GM12878 (cell line): Measurements from ENCODE around the gene MR1. TPM values are rescaled to one million over a fixed set of nuclear protein-coding genes. Genes with fewer than 3 reads are reported as not detected.

Experiments used
- BRCA1 ChIP-seq: IDR thresholded peaks from 2 replicates; pipeline ENCODE4 v1.6.1; 2011; ENCODE audit warnings: low read depth, low read length, improper control_type of control experiment
- ELK1 ChIP-seq: IDR thresholded peaks from 2 replicates; pipeline ENCODE4 v1.6.1; 2012; ENCODE audit warnings: low read depth, low read length, improper control_type of control experiment
- GATAD2B ChIP-seq: fragments of 450-650 bp; conservative IDR thresholded peaks from 2 replicates; pipeline ENCODE4 v1.6.1; 2017; ENCODE audit warnings: low read depth, mild to moderate bottlenecking, moderate library complexity
- HDAC2 ChIP-seq: fragments of 200-600 bp; sonication (generic); IDR thresholded peaks from 2 replicates; pipeline ENCODE4 v1.6.1; 2017
- KDM1A ChIP-seq: fragments of 200-600 bp; sonication (generic); IDR thresholded peaks from 2 replicates; pipeline ENCODE4 v1.6.1; 2016; ENCODE audit warnings: borderline replicate concordance
- KLF5 ChIP-seq: fragments of 450-650 bp; IDR thresholded peaks from 2 replicates; pipeline ENCODE4 v1.6.1; 2014; ENCODE audit warnings: mild to moderate bottlenecking; ENCODE audit not compliant: partially characterized antibody
- LARP7 ChIP-seq: fragments of 450-650 bp; IDR thresholded peaks from 2 replicates; pipeline ENCODE4 v1.6.1; 2017; ENCODE audit warnings: mild to moderate bottlenecking
- MLLT1 ChIP-seq: fragments of 450-650 bp; IDR thresholded peaks from 2 replicates; pipeline ENCODE4 v1.6.1; 2016; ENCODE audit warnings: mild to moderate bottlenecking
- MTA2 ChIP-seq: fragments of 450-650 bp; IDR thresholded peaks from 2 replicates; pipeline ENCODE4 v1.6.1; 2016; ENCODE audit warnings: low read depth, mild to moderate bottlenecking, moderate library complexity
- POU2F2 ChIP-seq: IDR thresholded peaks from 3 replicates; pipeline ENCODE4 v1.6.1; 2011; ENCODE audit warnings: low read depth, mild to moderate bottlenecking, low read length, borderline replicate concordance
- RCOR1 ChIP-seq: conservative IDR thresholded peaks from 2 replicates; pipeline ENCODE4 v1.6.1; 2012; ENCODE audit warnings: low read depth, low read length, improper control_type of control experiment
- SMAD5 ChIP-seq: IDR thresholded peaks from 2 replicates; pipeline ENCODE4 v1.6.1; 2016; ENCODE audit warnings: antibody characterized with exemption, low read depth
- TARDBP ChIP-seq: IDR thresholded peaks from 2 replicates; pipeline ENCODE4 v1.6.1; 2016; ENCODE audit warnings: borderline replicate concordance
- YBX1 ChIP-seq: fragments of 450-650 bp; IDR thresholded peaks from 2 replicates; pipeline ENCODE4 v1.6.1; 2016; ENCODE audit warnings: antibody characterized with exemption
- ZNF384 ChIP-seq: IDR thresholded peaks from 2 replicates; pipeline ENCODE4 v1.6.1; 2012; ENCODE audit warnings: low read depth, mild to moderate bottlenecking, low read length, improper control_type of control experiment, borderline replicate concordance
- polyA plus RNA-seq, 11 experiments: library from polyadenylated mRNA; depleted of rRNA in 4 of 11; unstranded in 6 of 11; stranded (reverse) in 5 of 11; fragments of >200 nt; fragmentation: Nextera tagmentation in 4 of 11; fragmentation: Illumina TruSeq in 1 of 11; extraction: Ambion mirVana in 4 of 11; extraction: Trizol in 1 of 11; gene quantifications; 1 replicate in 1 of 11; 2 replicates in 10 of 11; pipeline versions ENCODE4 v1.2.1 to v1.2.3, GENCODE V29; 2011 to 2016; ENCODE audit warnings: inconsistent platforms in 2 of 11, missing spikeins in 2 of 11, low read depth in 1 of 11
- total RNA-seq, 4 experiments: library from RNA; depleted of rRNA in 3 of 4; stranded (reverse); fragments of >200 nt in 3 of 4; fragmentation: Illumina TruSeq in 1 of 4; extraction: Trizol in 1 of 4; gene quantifications; 2 replicates each; pipeline versions ENCODE4 v1.2.1 to v1.2.3, GENCODE V29; 2013 to 2021
- TF ChIP-seq, protein P1 (sequence below): fragments of 450-650 bp; IDR thresholded peaks from 2 replicates; pipeline ENCODE4 v1.6.1; 2017; ENCODE audit warnings: mild to moderate bottlenecking, moderate library complexity
- TF ChIP-seq, protein P2 (sequence below): IDR thresholded peaks from 2 replicates; pipeline ENCODE4 v1.6.1; 2012; ENCODE audit warnings: low read depth, low read length, improper control_type of control experiment
- TF ChIP-seq, protein P3 (sequence below): fragments of 450-650 bp; conservative IDR thresholded peaks from 2 replicates; pipeline ENCODE4 v1.6.1; 2017; ENCODE audit warnings: mild to moderate bottlenecking, moderate library complexity
- TF ChIP-seq, protein P4 (sequence below): IDR thresholded peaks from 2 replicates; pipeline ENCODE4 v1.6.1; 2011; ENCODE audit warnings: low read depth, low read length, improper control_type of control experiment, borderline replicate concordance

MR1 gene
- total and polyA plus RNA-seq, 10 of the 15 experiments (the other 5 are each of a cell fraction or from before 2014, with no cell fraction given) = 24.7 to 65.9 (median 30.9) TPM

GRCh38 chr1:181061891-181062835, 28.4 kb downstream of the MR1 start (continued):
- TF ChIP-seq, protein P1, sequence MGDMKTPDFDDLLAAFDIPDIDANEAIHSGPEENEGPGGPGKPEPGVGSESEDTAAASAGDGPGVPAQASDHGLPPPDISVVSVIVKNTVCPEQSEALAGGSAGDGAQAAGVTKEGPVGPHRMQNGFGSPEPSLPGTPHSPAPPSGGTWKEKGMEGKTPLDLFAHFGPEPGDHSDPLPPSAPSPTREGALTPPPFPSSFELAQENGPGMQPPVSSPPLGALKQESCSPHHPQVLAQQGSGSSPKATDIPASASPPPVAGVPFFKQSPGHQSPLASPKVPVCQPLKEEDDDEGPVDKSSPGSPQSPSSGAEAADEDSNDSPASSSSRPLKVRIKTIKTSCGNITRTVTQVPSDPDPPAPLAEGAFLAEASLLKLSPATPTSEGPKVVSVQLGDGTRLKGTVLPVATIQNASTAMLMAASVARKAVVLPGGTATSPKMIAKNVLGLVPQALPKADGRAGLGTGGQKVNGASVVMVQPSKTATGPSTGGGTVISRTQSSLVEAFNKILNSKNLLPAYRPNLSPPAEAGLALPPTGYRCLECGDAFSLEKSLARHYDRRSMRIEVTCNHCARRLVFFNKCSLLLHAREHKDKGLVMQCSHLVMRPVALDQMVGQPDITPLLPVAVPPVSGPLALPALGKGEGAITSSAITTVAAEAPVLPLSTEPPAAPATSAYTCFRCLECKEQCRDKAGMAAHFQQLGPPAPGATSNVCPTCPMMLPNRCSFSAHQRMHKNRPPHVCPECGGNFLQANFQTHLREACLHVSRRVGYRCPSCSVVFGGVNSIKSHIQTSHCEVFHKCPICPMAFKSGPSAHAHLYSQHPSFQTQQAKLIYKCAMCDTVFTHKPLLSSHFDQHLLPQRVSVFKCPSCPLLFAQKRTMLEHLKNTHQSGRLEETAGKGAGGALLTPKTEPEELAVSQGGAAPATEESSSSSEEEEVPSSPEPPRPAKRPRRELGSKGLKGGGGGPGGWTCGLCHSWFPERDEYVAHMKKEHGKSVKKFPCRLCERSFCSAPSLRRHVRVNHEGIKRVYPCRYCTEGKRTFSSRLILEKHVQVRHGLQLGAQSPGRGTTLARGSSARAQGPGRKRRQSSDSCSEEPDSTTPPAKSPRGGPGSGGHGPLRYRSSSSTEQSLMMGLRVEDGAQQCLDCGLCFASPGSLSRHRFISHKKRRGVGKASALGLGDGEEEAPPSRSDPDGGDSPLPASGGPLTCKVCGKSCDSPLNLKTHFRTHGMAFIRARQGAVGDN = peak; percentile 31
- TF ChIP-seq HDAC2 (no peak), MLLT1 (peak; percentile 85; the same call in 1 of the 2 replicates), ZNF384 (no peak), GATAD2B (peak; percentile 92), RCOR1 (0 out of 2 replicates have a peak, but pooled peaks have one; percentile 63), MTA2 (peak; percentile 86), POU2F2 (peak; percentile 99), TARDBP (no peak), KLF5 (no peak), BRCA1 (no peak), KDM1A (no peak), ELK1 (no peak), LARP7 (peak; percentile 80), SMAD5 (peak; percentile 36; the same call in 1 of the 2 replicates), YBX1 (no peak)
- TF ChIP-seq, protein P2, sequence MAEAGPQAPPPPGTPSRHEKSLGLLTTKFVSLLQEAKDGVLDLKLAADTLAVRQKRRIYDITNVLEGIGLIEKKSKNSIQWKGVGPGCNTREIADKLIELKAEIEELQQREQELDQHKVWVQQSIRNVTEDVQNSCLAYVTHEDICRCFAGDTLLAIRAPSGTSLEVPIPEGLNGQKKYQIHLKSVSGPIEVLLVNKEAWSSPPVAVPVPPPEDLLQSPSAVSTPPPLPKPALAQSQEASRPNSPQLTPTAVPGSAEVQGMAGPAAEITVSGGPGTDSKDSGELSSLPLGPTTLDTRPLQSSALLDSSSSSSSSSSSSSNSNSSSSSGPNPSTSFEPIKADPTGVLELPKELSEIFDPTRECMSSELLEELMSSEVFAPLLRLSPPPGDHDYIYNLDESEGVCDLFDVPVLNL = no peak
- TF ChIP-seq, protein P3, sequence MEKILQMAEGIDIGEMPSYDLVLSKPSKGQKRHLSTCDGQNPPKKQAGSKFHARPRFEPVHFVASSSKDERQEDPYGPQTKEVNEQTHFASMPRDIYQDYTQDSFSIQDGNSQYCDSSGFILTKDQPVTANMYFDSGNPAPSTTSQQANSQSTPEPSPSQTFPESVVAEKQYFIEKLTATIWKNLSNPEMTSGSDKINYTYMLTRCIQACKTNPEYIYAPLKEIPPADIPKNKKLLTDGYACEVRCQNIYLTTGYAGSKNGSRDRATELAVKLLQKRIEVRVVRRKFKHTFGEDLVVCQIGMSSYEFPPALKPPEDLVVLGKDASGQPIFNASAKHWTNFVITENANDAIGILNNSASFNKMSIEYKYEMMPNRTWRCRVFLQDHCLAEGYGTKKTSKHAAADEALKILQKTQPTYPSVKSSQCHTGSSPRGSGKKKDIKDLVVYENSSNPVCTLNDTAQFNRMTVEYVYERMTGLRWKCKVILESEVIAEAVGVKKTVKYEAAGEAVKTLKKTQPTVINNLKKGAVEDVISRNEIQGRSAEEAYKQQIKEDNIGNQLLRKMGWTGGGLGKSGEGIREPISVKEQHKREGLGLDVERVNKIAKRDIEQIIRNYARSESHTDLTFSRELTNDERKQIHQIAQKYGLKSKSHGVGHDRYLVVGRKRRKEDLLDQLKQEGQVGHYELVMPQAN = peak; percentile 72; the same call in 1 of the 2 replicates
- TF ChIP-seq, protein P4, sequence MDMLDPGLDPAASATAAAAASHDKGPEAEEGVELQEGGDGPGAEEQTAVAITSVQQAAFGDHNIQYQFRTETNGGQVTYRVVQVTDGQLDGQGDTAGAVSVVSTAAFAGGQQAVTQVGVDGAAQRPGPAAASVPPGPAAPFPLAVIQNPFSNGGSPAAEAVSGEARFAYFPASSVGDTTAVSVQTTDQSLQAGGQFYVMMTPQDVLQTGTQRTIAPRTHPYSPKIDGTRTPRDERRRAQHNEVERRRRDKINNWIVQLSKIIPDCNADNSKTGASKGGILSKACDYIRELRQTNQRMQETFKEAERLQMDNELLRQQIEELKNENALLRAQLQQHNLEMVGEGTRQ = no peak
